Vagina (tissue), 2 donors: ENCODE measurements around the gene RAB37. TPM values are rescaled to one million over a fixed set of nuclear protein-coding genes. Genes with fewer than 3 reads are reported as not detected.

Source experiments
- DNase-seq, 2 donors: peaks; one replicate each; pipeline ENCODE4 v3.0.0-alpha.2; 2017; ENCODE audit errors: extremely low spot score in 2 of 2
- H3K27ac ChIP-seq: fragments of 200-600 bp; sonication (generic); one replicate; pipeline ENCODE4 v1.5.1; 2019
- H3K27me3 ChIP-seq: fragments of 200-600 bp; sonication (generic); one replicate; pipeline ENCODE4 v1.5.1; 2019
- H3K36me3 ChIP-seq, 2 donors: fragments of 200-600 bp; sonication (generic); one replicate each; pipeline ENCODE4 v1.5.1; 2017 to 2019
- H3K4me1 ChIP-seq: fragments of 200-600 bp; sonication (generic); one replicate; pipeline ENCODE4 v1.5.1; 2019
- H3K4me3 ChIP-seq, 2 donors: fragments of 200-600 bp; sonication (generic); 1 replicate in 1 of 2; 2 replicates in 1 of 2; pipeline ENCODE4 v1.5.1; 2016 to 2019
- H3K9me3 ChIP-seq: fragments of 200-600 bp; sonication (generic); one replicate; pipeline ENCODE4 v1.5.1; 2019
- CTCF ChIP-seq, 3 experiments: fragments of 450-650 bp in 2 of 3; fragments of 200-600 bp in 1 of 3; sonication (generic) in 1 of 3; IDR thresholded peaks; one replicate each; pipeline ENCODE4 v1.5.1; 2017 to 2019; ENCODE audit warnings: antibody characterized with exemption in 3 of 3, mild to moderate bottlenecking in 2 of 3, moderate library complexity in 2 of 3
- POLR2A ChIP-seq, 2 donors: fragments of 450-650 bp; IDR thresholded peaks; one replicate each; pipeline ENCODE4 v1.6.1; 2017; ENCODE audit warnings: antibody characterized with exemption in 2 of 2, mild to moderate bottlenecking in 2 of 2, moderate library complexity in 2 of 2
- POLR2AphosphoS5 ChIP-seq, 2 donors: sonication (generic); formaldehyde crosslinking; IDR thresholded peaks; one replicate each; pipeline ENCODE4 v1.9.0; 2017; ENCODE audit warnings: antibody characterized with exemption in 2 of 2, mild to moderate bottlenecking in 2 of 2, low read depth in 1 of 2; ENCODE audit not compliant: insufficient read depth in 1 of 2
- intact Hi-C: fragments of 100-400 bp; cut with DNase I; formaldehyde crosslinking; loops from one replicate; pipeline ENCODE4 v1.15.1; 2023
- microRNA-seq: library from miRNA; unstranded; fragments of <30 nt; microRNA quantifications from one replicate; pipeline ENCODE4, GENCODE V29; 2017; ENCODE audit warnings: borderline number of aligned reads, borderline replicate concordance
- total RNA-seq: library from RNA; depleted of rRNA; stranded (reverse); fragments of >200 nt; gene quantifications from one replicate; pipeline ENCODE4 v1.2.3, GENCODE V29; 2016

Gene RAB37
- total RNA-seq, 1 donor from 2014 or later: 7.1 TPM

GRCh38 chr17:74795327-74796020 lies 58.4 kb downstream of the RAB37 start:
- DNase-seq: no peak
- no peak overlapping the region for H3K27ac ChIP-seq
- H3K9me3 ChIP-seq: no peaks in the 10 kb centered on the region
- TF ChIP-seq POLR2AphosphoS5 (IDR thresholded peaks at IDR 0.05; ENCODE audit: insufficient read depth in 1 of 2, low read depth in 1 of 2): no peak
- no peak for TF ChIP-seq POLR2A (IDR thresholded peaks at IDR 0.05)
- TF ChIP-seq CTCF (IDR thresholded peaks at IDR 0.05): no peak
- intact Hi-C loops: no loop called here
- peaks cover 0 to 15% of the 10 kb centered on the region in 2 donors for H3K36me3 ChIP-seq
- no peaks in the 10 kb centered on the region for H3K27me3 ChIP-seq
- no peak overlapping the region for H3K4me3 ChIP-seq
- H3K4me1 ChIP-seq: no peaks in the 10 kb centered on the region

GRCh38 chr17:74796211-74796610 lies 59.2 kb downstream of the RAB37 start:
- TF ChIP-seq POLR2A (IDR thresholded peaks at IDR 0.05) (no peak), CTCF (IDR thresholded peaks at IDR 0.05) (no peak), POLR2AphosphoS5 (IDR thresholded peaks at IDR 0.05; ENCODE audit: insufficient read depth in 1 of 2, low read depth in 1 of 2) (no peak)
- intact Hi-C loops: no loop called here
- Histone ChIP-seq H3K9me3 (no peaks in the 10 kb centered on the region), H3K27me3 (no peaks in the 10 kb centered on the region), H3K27ac (no peak overlapping the region), H3K4me1 (no peaks in the 10 kb centered on the region), H3K36me3 (peaks cover 0 to 16% of the 10 kb centered on the region in 2 donors), H3K4me3 (no peak overlapping the region)
- DNase-seq: no peak

GRCh38 chr17:74796866-74797265 lies 59.8 kb downstream of the RAB37 start:
- intact Hi-C loops: no loop called here
- no peak overlapping the region for H3K27ac ChIP-seq
- H3K27me3 ChIP-seq: no peaks in the 10 kb centered on the region
- no peak for TF ChIP-seq POLR2AphosphoS5 (IDR thresholded peaks at IDR 0.05; ENCODE audit: insufficient read depth in 1 of 2, low read depth in 1 of 2)
- no peak for TF ChIP-seq CTCF (IDR thresholded peaks at IDR 0.05)
- no peak for TF ChIP-seq POLR2A (IDR thresholded peaks at IDR 0.05)
- no peaks in the 10 kb centered on the region for H3K4me1 ChIP-seq
- H3K36me3 ChIP-seq: peaks cover 0 to 18% of the 10 kb centered on the region in 2 donors
- no peaks in the 10 kb centered on the region for H3K9me3 ChIP-seq
- no peak overlapping the region for H3K4me3 ChIP-seq
- DNase-seq: no peak

Small RNA genes within 50 kb of the gene (microRNA-seq; reads per million reads assigned to microRNA genes)
- gene MIR3615: 76.6 reads per million, percentile 48 among the genes with 10 or more reads in this experiment

Other genes with a start within 250 kb of the RAB37 start
- 0.25 TPM for gene CD300LB, start 205.8 kb upstream of the RAB37 start, total RNA-seq
- not detected for gene CD300C, start 191.1 kb upstream of the RAB37 start, total RNA-seq
- not detected for gene CD300H, start 169.7 kb upstream of the RAB37 start, total RNA-seq
- gene CD300LD, start 145.0 kb upstream of the RAB37 start, total RNA-seq: not detected
- gene CD300E, start 113.5 kb upstream of the RAB37 start, total RNA-seq: 0.98 TPM
- 0.49 TPM for gene CD300LF, start 24.3 kb upstream of the RAB37 start, total RNA-seq
- 57.2 TPM for gene NHERF1, start 11.4 kb downstream of the RAB37 start, total RNA-seq
- 28.5 TPM for gene NAT9, start 39.1 kb downstream of the RAB37 start, total RNA-seq
- not detected for gene GRIN2C, start 122.6 kb downstream of the RAB37 start, total RNA-seq
- 16.0 TPM for gene FDXR, start 135.7 kb downstream of the RAB37 start, total RNA-seq
- 1.5 TPM for gene FADS6, start 156.4 kb downstream of the RAB37 start, total RNA-seq
- 0.49 TPM for gene USH1G, start 186.0 kb downstream of the RAB37 start, total RNA-seq
- not detected for gene OTOP2, start 187.0 kb downstream of the RAB37 start, total RNA-seq
- gene OTOP3, start 198.6 kb downstream of the RAB37 start, total RNA-seq: 0.74 TPM
- gene HID1, start 235.5 kb downstream of the RAB37 start, total RNA-seq: 13.0 TPM